Measurements from ENCODE around the gene MTX2. TPM values are rescaled to one million over a fixed set of nuclear protein-coding genes. Genes with fewer than 3 reads are reported as not detected.

MTX2 gene
- total RNA-seq, 1 donor from 2014 or later: 8.5 TPM

- no peak for TF ChIP-seq CTCF (IDR thresholded peaks at IDR 0.05)
- intact Hi-C loops (cut with DNase I): no loop called here
- no peak for DNase-seq (ENCODE audit: low spot score in 2 of 2)
Observed at GRCh38 chr2:176239031-176239430, 30.2 kb upstream of the MTX2 start.

GRCh38 chr2:176240301-176240700 lies 28.9 kb upstream of the MTX2 start:
- no peaks in the 10 kb centered on the region for H3K9me3 ChIP-seq
- intact Hi-C loops (cut with DNase I): no loop called here
- no peaks in the 10 kb centered on the region for H3K4me1 ChIP-seq
- TF ChIP-seq CTCF (IDR thresholded peaks at IDR 0.05): no peak
- H3K36me3 ChIP-seq: no peaks in the 10 kb centered on the region
- no peaks in the 10 kb centered on the region for H3K27me3 ChIP-seq
- H3K27ac ChIP-seq: no peak overlapping the region
- no peak for DNase-seq (ENCODE audit: low spot score in 2 of 2)
- no peak overlapping the region for H3K4me3 ChIP-seq

More at GRCh38 chr2:176239031-176239430, 30.2 kb upstream of the MTX2 start:
- H3K4me3 ChIP-seq: no peak overlapping the region
- no peaks in the 10 kb centered on the region for H3K4me1 ChIP-seq
- H3K9me3 ChIP-seq: no peaks in the 10 kb centered on the region
- H3K27ac ChIP-seq: no peak overlapping the region
- no peaks in the 10 kb centered on the region for H3K27me3 ChIP-seq
- H3K36me3 ChIP-seq: no peaks in the 10 kb centered on the region

GRCh38 chr2:176242276-176242675 lies 27.0 kb upstream of the MTX2 start:
- Histone ChIP-seq H3K4me1 (no peaks in the 10 kb centered on the region), H3K27me3 (no peaks in the 10 kb centered on the region), H3K9me3 (no peaks in the 10 kb centered on the region), H3K27ac (no peak overlapping the region), H3K4me3 (no peak overlapping the region), H3K36me3 (no peaks in the 10 kb centered on the region)
- no peak for TF ChIP-seq CTCF (IDR thresholded peaks at IDR 0.05)
- no peak for DNase-seq (ENCODE audit: low spot score in 2 of 2)
- intact Hi-C loops (cut with DNase I): no loop called here

- H3K4me3 ChIP-seq: no peak overlapping the region
- TF ChIP-seq CTCF (IDR thresholded peaks at IDR 0.05): no peak
- intact Hi-C loops (cut with DNase I): no loop called here
- no peaks in the 10 kb centered on the region for H3K4me1 ChIP-seq
- no peak for DNase-seq (ENCODE audit: low spot score in 2 of 2)
- H3K9me3 ChIP-seq: no peaks in the 10 kb centered on the region
- no peak overlapping the region for H3K27ac ChIP-seq
- no peaks in the 10 kb centered on the region for H3K36me3 ChIP-seq
- no peaks in the 10 kb centered on the region for H3K27me3 ChIP-seq
Observed at GRCh38 chr2:176246331-176246730, 22.9 kb upstream of the MTX2 start.

GRCh38 chr2:176247859-176248258 lies 21.4 kb upstream of the MTX2 start:
- no peaks in the 10 kb centered on the region for H3K27me3 ChIP-seq
- TF ChIP-seq CTCF (IDR thresholded peaks at IDR 0.05): no peak
- no peaks in the 10 kb centered on the region for H3K36me3 ChIP-seq
- H3K27ac ChIP-seq: no peak overlapping the region
- H3K4me1 ChIP-seq: no peaks in the 10 kb centered on the region
- H3K9me3 ChIP-seq: no peaks in the 10 kb centered on the region
- DNase-seq (ENCODE audit: low spot score in 2 of 2): no peak
- intact Hi-C loops (cut with DNase I): no loop called here
- no peak overlapping the region for H3K4me3 ChIP-seq

GRCh38 chr2:176251928-176252327 lies 17.3 kb upstream of the MTX2 start:
- H3K4me3 ChIP-seq: no peak overlapping the region
- H3K27me3 ChIP-seq: no peaks in the 10 kb centered on the region
- intact Hi-C loops (cut with DNase I): no loop called here
- no peak overlapping the region for H3K27ac ChIP-seq
- no peaks in the 10 kb centered on the region for H3K36me3 ChIP-seq
- no peaks in the 10 kb centered on the region for H3K9me3 ChIP-seq
- no peak for TF ChIP-seq CTCF (IDR thresholded peaks at IDR 0.05)
- DNase-seq (ENCODE audit: low spot score in 2 of 2): no peak
- H3K4me1 ChIP-seq: no peaks in the 10 kb centered on the region
